OCI-LY1 (cell line): ENCODE data around the gene SLC9A6.

Source experiments
- EZH2 ChIP-seq: fragments of 200-600 bp; sonication (generic), shearing (Covaris generic); IDR thresholded peaks from 2 replicates; pipeline ENCODE4 v1.8.0; 2017; ENCODE audit warnings: borderline replicate concordance, mixed run types, mild to moderate bottlenecking, antibody characterized with exemption, low read length, moderate library complexity, mixed read lengths
- TF ChIP-seq, protein P1 (sequence below): fragments of 200-600 bp; sonication (generic), shearing (Covaris generic); IDR thresholded peaks from 2 replicates; pipeline ENCODE4 v1.5.1; 2017; ENCODE audit warnings: mild to moderate bottlenecking, antibody characterized with exemption, low read length, moderate library complexity, mixed read lengths

DNA sequence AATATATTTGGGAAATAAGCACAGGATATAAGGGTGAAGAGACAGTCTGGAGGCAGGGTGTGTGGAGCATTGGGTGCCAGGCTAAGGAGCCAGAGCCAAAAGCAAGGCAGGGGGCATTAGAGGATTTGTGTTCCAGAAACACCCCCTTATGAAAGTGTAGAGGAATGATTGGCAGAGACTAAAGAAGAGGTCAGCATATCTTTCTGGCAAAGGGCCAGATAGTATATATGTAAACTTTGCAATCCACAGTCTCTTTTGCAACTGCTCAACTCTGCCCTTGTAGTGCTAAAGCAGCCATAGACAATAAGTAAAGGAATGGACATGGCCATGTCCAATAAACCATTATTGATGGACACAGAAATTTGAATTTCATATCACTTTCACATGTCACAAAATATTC is 3.6 kb upstream of the SLC9A6 start:
- TF ChIP-seq, protein P1, sequence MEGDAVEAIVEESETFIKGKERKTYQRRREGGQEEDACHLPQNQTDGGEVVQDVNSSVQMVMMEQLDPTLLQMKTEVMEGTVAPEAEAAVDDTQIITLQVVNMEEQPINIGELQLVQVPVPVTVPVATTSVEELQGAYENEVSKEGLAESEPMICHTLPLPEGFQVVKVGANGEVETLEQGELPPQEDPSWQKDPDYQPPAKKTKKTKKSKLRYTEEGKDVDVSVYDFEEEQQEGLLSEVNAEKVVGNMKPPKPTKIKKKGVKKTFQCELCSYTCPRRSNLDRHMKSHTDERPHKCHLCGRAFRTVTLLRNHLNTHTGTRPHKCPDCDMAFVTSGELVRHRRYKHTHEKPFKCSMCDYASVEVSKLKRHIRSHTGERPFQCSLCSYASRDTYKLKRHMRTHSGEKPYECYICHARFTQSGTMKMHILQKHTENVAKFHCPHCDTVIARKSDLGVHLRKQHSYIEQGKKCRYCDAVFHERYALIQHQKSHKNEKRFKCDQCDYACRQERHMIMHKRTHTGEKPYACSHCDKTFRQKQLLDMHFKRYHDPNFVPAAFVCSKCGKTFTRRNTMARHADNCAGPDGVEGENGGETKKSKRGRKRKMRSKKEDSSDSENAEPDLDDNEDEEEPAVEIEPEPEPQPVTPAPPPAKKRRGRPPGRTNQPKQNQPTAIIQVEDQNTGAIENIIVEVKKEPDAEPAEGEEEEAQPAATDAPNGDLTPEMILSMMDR = no peak
- TF ChIP-seq EZH2 = no peak
